Kidney tubule cell (primary cell): Measurements from ENCODE around the gene ASNS.

Source experiments
- DNase-seq: peaks from one replicate; pipeline ENCODE4 v3.0.0-alpha.2; 2018; ENCODE audit warnings: low spot score

The ASNS gene

DNA sequence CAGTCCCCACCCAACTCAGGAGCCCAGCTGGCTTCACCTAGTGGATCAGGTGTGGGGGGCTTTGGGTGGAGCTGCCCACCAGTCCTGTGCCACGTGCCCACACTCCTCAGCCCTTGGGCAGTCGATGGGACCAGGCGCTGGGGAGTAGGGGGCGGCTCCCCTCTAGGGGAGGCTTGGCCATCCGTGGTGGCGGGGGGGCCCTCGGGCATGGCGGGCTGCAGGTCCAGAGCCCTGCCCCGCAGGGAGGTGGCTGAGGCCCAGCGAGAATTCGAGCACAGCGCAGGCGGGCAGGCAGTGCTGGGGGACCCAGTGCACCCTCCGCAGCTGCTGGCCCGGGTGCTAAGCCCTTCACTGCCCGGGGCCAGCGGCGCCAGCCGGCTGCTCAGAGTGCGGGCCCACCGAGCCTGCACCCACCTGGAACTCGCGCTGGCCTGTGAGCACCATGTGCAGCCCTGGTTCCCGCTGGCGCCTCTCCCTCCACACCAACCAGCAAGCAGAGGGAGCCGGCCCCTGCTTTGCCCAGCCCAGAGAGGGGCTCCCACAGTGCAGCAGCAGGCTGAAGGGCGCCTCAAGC is 29.3 kb downstream of the ASNS start:
- DNase-seq: no peak

DNA sequence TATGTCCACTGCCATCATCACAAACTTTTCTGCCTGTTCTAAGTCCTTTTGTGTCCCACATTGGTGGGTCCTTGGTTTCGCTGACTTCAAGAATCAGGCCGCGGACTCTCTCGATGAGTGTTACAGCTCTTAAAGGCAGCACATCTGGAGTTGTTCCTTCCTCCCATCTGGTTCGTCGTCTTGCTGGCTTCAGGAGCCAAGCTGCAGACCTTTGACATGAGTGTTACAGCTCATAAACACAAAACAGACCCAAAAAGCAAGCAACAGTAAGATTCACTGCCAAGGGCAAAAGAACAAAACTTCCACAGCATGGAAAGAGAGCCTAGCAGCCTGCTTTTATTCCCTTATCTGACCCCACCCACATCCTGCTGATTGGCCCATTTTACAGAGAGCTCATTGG is 30.2 kb downstream of the ASNS start:
- no peak for DNase-seq

DNA sequence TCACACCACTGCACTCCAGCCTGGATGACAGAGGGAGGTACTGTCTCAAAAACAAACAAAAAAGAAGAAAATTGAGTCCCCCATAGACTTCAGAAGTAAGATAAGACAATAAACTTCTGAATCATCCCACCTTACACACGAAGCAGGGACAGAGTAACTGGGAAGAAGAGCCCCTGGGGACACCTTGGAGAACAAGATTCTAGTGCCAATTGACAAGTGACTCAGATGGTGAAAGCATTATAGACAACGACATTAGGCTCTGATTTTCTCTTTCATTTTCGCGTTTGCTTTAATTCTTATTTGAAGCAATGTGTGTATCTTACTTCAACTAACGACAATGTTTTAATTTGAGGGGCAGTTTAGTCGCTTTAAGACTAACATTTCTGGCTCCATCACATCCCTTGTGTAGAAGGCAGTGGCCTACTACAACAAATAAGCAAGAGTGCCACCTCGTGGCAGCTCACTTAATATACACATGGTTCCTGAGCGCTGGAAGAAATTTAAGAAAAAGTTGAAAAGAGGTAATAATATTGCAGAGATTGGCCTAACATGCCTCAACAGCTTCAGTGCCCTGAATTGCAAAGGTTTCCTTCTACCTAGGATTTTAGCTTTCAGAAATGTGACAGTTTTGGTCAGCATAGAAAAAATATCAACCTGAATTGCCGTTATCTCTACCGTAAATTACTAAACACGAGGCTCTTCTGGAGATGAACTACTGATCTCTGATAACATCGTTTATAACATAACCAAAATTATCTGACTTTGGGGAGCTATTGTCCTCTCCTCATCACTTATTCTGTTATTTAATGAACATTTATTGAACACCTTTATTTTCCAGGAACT is 36.7 kb downstream of the ASNS start:
- peak; percentile 62 for DNase-seq

DNA sequence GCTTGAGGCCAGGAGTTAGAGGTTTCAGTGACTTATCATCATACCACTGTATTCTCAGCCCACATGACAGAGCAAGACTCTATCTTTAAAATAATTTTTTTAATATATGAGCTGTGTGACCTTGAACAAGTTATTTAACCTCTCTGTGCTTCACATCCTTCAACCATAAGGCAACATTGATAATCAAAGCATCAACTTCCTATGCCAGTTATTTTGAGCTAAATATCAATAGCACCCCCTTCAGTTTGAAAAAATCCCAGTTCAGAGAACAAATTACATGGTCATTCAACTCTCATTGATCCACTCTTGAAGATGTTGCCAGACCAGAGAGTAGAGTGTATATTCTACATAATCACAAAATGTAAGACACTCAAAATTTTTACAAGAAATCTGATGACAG is 53.0 kb downstream of the ASNS start:
- no peak for DNase-seq

DNA sequence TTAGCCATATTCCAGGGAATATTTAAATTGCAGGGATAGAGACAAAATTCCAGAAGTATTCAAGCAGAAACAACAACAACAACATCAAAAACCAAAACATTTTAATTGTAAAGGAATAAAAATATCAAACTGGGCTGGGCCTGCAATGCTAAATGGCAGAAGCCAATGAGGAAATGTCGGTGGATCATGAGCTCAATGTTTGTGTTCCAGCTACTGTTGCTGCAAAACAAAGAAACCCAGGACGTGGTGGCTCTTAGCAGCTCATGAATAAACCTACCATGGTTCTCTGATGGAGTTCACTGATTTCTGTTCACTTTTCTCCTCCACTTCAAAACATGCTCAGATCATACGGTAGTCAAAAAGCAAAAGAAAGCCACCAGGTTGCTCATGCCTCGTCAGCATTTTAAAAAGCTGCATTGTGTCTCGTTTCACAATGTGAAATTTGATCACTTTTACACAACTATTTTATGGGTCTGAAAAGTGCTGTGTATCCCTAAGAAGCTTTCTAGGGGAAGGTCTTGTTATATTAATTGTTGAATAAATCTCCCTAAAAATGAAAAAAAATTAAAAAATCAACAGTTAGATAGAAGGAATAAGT is 54.0 kb downstream of the ASNS start:
- no peak for DNase-seq
